Activated CD8-positive, alpha-beta memory T cell treated with anti-CD3 and anti-CD28 coated beads for 1 hour (primary cell): ENCODE results near the gene APBB1.

Experiments used
- DNase-seq, 2 donors: peaks; one replicate each; pipeline ENCODE4 v3.0.0-alpha.2; 2020; ENCODE audit warnings: low read depth in 1 of 2; ENCODE audit errors: extremely low read depth in 1 of 2

APBB1 gene

GRCh38 chr11:6419009-6419631 lies at the start of gene APBB1:
Gene APBB1 (minus strand): TSS chr11:6419094. CDS start chr11:6411347, 7,747 bp downstream.
- peak; percentile 16 to 64 for DNase-seq

- no peak for DNase-seq
Observed at GRCh38 chr11:6459099-6459450, 40.2 kb upstream of the APBB1 start.

GRCh38 chr11:6458352-6459098 lies 39.6 kb upstream of the APBB1 start:
- no peak for DNase-seq

- DNase-seq = no peak
Observed at GRCh38 chr11:6457581-6458320, 38.9 kb upstream of the APBB1 start.

- no peak for DNase-seq
Observed at GRCh38 chr11:6456361-6457073, 37.6 kb upstream of the APBB1 start.

- no peak for DNase-seq
Observed at GRCh38 chr11:6455070-6455469, 36.2 kb upstream of the APBB1 start.

GRCh38 chr11:6453152-6453551 lies 34.3 kb upstream of the APBB1 start:
- no peak for DNase-seq

- no peak for DNase-seq
Observed at GRCh38 chr11:6452219-6452618, 33.3 kb upstream of the APBB1 start.

GRCh38 chr11:6448574-6448973 lies 29.7 kb upstream of the APBB1 start:
- DNase-seq = no peak

- peak; percentile 4 to 33 for DNase-seq
Observed at GRCh38 chr11:6443269-6444003, 24.5 kb upstream of the APBB1 start.

- no peak for DNase-seq
Observed at GRCh38 chr11:6442441-6442840, 23.5 kb upstream of the APBB1 start.

- no peak for DNase-seq
Observed at GRCh38 chr11:6440906-6441358, 22.0 kb upstream of the APBB1 start, which contains the start of gene HPX. Gene HPX (minus strand): TSS chr11:6440987. CDS start chr11:6440963, 24 bp downstream.

- no peak for DNase-seq
Observed at GRCh38 chr11:6438979-6439571, 20.2 kb upstream of the APBB1 start.

- DNase-seq = no peak
Observed at GRCh38 chr11:6437993-6438392, 19.1 kb upstream of the APBB1 start.

- no peak for DNase-seq
Observed at GRCh38 chr11:6437423-6437822, 18.5 kb upstream of the APBB1 start.

- DNase-seq = no peak
Observed at GRCh38 chr11:6433998-6434660, 15.2 kb upstream of the APBB1 start.

GRCh38 chr11:6431861-6432260 lies 13.0 kb upstream of the APBB1 start:
- no peak for DNase-seq

GRCh38 chr11:6427516-6427915 lies 8.6 kb upstream of the APBB1 start:
- no peak for DNase-seq

GRCh38 chr11:6420677-6421076 lies 1.8 kb upstream of the APBB1 start:
- DNase-seq = no peak
